ENCODE results near the gene PLCH2. TPM values are rescaled to one million over a fixed set of nuclear protein-coding genes. Genes with fewer than 3 reads are reported as not detected.

Gene PLCH2
- total RNA-seq, 2 donors from 2014 or later = 2.0 to 3.8 TPM

- intact Hi-C loops (cut with DNase I) = no loop called here
- H3K27me3 ChIP-seq = no peaks in the 10 kb centered on the region
- DNase-seq = no peak
- no peaks in the 10 kb centered on the region for H3K4me1 ChIP-seq
- H3K9ac ChIP-seq (ENCODE audit: low read depth in 2 of 2, low read length in 2 of 2) = no peak overlapping the region
- H3K4me3 ChIP-seq = no peak overlapping the region
- peaks cover 45% of the 10 kb centered on the region for H3K36me3 ChIP-seq
- no peaks in the 10 kb centered on the region for H3K9me3 ChIP-seq
- no peak for TF ChIP-seq CTCF (IDR thresholded peaks at IDR 0.05)
- H3K27ac ChIP-seq = no peak overlapping the region
These were observed 39.6 kb downstream of the PLCH2 start for GRCh38 chr1:2515763-2516080.

- Histone ChIP-seq H3K9me3 (no peaks in the 10 kb centered on the region), H3K27ac (no peak overlapping the region), H3K27me3 (no peaks in the 10 kb centered on the region), H3K4me3 (no peak overlapping the region), H3K9ac (ENCODE audit: low read depth in 2 of 2, low read length in 2 of 2) (no peak overlapping the region), H3K36me3 (peaks cover 47% of the 10 kb centered on the region), H3K4me1 (no peaks in the 10 kb centered on the region)
- no peak for TF ChIP-seq CTCF (IDR thresholded peaks at IDR 0.05)
- intact Hi-C loops (cut with DNase I) = no loop called here
- no peak for DNase-seq
These were observed 40.0 kb downstream of the PLCH2 start for GRCh38 chr1:2516124-2516523.

GRCh38 chr1:2516946-2517345 lies 40.9 kb downstream of the PLCH2 start:
- intact Hi-C loops (cut with DNase I) = no loop called here
- no peaks in the 10 kb centered on the region for H3K4me1 ChIP-seq
- no peak overlapping the region for H3K4me3 ChIP-seq
- H3K27me3 ChIP-seq = no peaks in the 10 kb centered on the region
- TF ChIP-seq CTCF (IDR thresholded peaks at IDR 0.05) = no peak
- DNase-seq = no peak
- no peak overlapping the region for H3K9ac ChIP-seq (ENCODE audit: low read depth in 2 of 2, low read length in 2 of 2)
- no peaks in the 10 kb centered on the region for H3K9me3 ChIP-seq
- no peak overlapping the region for H3K27ac ChIP-seq
- H3K36me3 ChIP-seq = peaks cover 40% of the 10 kb centered on the region

GRCh38 chr1:2517966-2518365 lies 41.9 kb downstream of the PLCH2 start:
- Histone ChIP-seq H3K27ac (no peak overlapping the region), H3K9ac (ENCODE audit: low read depth in 2 of 2, low read length in 2 of 2) (no peak overlapping the region), H3K4me1 (no peaks in the 10 kb centered on the region), H3K27me3 (no peaks in the 10 kb centered on the region), H3K9me3 (no peaks in the 10 kb centered on the region), H3K4me3 (no peak overlapping the region), H3K36me3 (peaks cover 35% of the 10 kb centered on the region)
- no peak for TF ChIP-seq CTCF (IDR thresholded peaks at IDR 0.05)
- no peak for DNase-seq
- intact Hi-C loops (cut with DNase I) = no loop called here

GRCh38 chr1:2518528-2518927 lies 42.4 kb downstream of the PLCH2 start:
- intact Hi-C loops (cut with DNase I) = no loop called here
- Histone ChIP-seq H3K4me1 (no peaks in the 10 kb centered on the region), H3K36me3 (peaks cover 33% of the 10 kb centered on the region), H3K4me3 (no peak overlapping the region), H3K27ac (no peak overlapping the region), H3K27me3 (no peaks in the 10 kb centered on the region), H3K9ac (ENCODE audit: low read depth in 2 of 2, low read length in 2 of 2) (no peak overlapping the region), H3K9me3 (no peaks in the 10 kb centered on the region)
- DNase-seq = no peak
- no peak for TF ChIP-seq CTCF (IDR thresholded peaks at IDR 0.05)
